ENCODE results near the gene DYNC1LI1.
"Not testable (repeated sequence)": the region's sequence is repeated elsewhere in the genome, so short reads cannot be mapped to it uniquely, and the experiment has no call there.

DYNC1LI1 gene

GRCh38 chr3:32584660-32585059 lies 14.0 kb upstream of the DYNC1LI1 start:
- no peak for DNase-seq (ENCODE audit: low read depth in 2 of 3, low spot score in 1 of 3)

GRCh38 chr3:32583708-32584107 lies 13.1 kb upstream of the DYNC1LI1 start:
- no peak for DNase-seq (ENCODE audit: low read depth in 2 of 3, low spot score in 1 of 3)

- not testable (repeated sequence) for DNase-seq (ENCODE audit: low read depth in 2 of 3, low spot score in 1 of 3)
Measured at GRCh38 chr3:32578669-32579068, 8.0 kb upstream of the DYNC1LI1 start.

- peak in 1 of 3 donors; percentile 8 for DNase-seq (ENCODE audit: low read depth in 2 of 3, low spot score in 1 of 3)
Measured at GRCh38 chr3:32577581-32578556, 7.2 kb upstream of the DYNC1LI1 start.

- DNase-seq (ENCODE audit: low read depth in 2 of 3, low spot score in 1 of 3), result no peak
Measured at GRCh38 chr3:32577174-32577573, 6.5 kb upstream of the DYNC1LI1 start.

- DNase-seq (ENCODE audit: low read depth in 2 of 3, low spot score in 1 of 3), result no peak
Measured at GRCh38 chr3:32575451-32576113, 4.9 kb upstream of the DYNC1LI1 start.

GRCh38 chr3:32571192-32571485 lies 481 bp upstream of the DYNC1LI1 start:
- no peak for DNase-seq (ENCODE audit: low read depth in 2 of 3, low spot score in 1 of 3)

- DNase-seq (ENCODE audit: low read depth in 2 of 3, low spot score in 1 of 3), result peak; percentile 16 to 39 (median 19)
Measured at GRCh38 chr3:32569540-32570420, 878 bp downstream of the DYNC1LI1 start.

- no peak for DNase-seq (ENCODE audit: low read depth in 2 of 3, low spot score in 1 of 3)
Measured at GRCh38 chr3:32568953-32569352, 1.7 kb downstream of the DYNC1LI1 start.

GRCh38 chr3:32564195-32564594 lies 6.5 kb downstream of the DYNC1LI1 start:
- no peak for DNase-seq (ENCODE audit: low read depth in 2 of 3, low spot score in 1 of 3)

- no peak for DNase-seq (ENCODE audit: low read depth in 2 of 3, low spot score in 1 of 3)
Measured at GRCh38 chr3:32562640-32563039, 8.0 kb downstream of the DYNC1LI1 start.

- DNase-seq (ENCODE audit: low read depth in 2 of 3, low spot score in 1 of 3), result no peak
Measured at GRCh38 chr3:32557640-32558352, 12.9 kb downstream of the DYNC1LI1 start.

GRCh38 chr3:32556332-32556731 lies 14.3 kb downstream of the DYNC1LI1 start:
- DNase-seq (ENCODE audit: low read depth in 2 of 3, low spot score in 1 of 3), result no peak

- no peak for DNase-seq (ENCODE audit: low read depth in 2 of 3, low spot score in 1 of 3)
Measured at GRCh38 chr3:32553973-32554372, 16.7 kb downstream of the DYNC1LI1 start.

- no peak for DNase-seq (ENCODE audit: low read depth in 2 of 3, low spot score in 1 of 3)
Measured at GRCh38 chr3:32553459-32553858, 17.2 kb downstream of the DYNC1LI1 start.

- no peak for DNase-seq (ENCODE audit: low read depth in 2 of 3, low spot score in 1 of 3)
Measured at GRCh38 chr3:32552013-32552412, 18.6 kb downstream of the DYNC1LI1 start.

GRCh38 chr3:32551496-32551895 lies 19.2 kb downstream of the DYNC1LI1 start:
- no peak for DNase-seq (ENCODE audit: low read depth in 2 of 3, low spot score in 1 of 3)

- DNase-seq (ENCODE audit: low read depth in 2 of 3, low spot score in 1 of 3), result no peak
Measured at GRCh38 chr3:32551087-32551486, 19.6 kb downstream of the DYNC1LI1 start.

GRCh38 chr3:32545305-32545704 lies 25.4 kb downstream of the DYNC1LI1 start:
- DNase-seq (ENCODE audit: low read depth in 2 of 3, low spot score in 1 of 3), result no peak

GRCh38 chr3:32544894-32545293 lies 25.8 kb downstream of the DYNC1LI1 start:
- DNase-seq (ENCODE audit: low read depth in 2 of 3, low spot score in 1 of 3), result no peak

GRCh38 chr3:32542807-32543206 lies 27.9 kb downstream of the DYNC1LI1 start:
- DNase-seq (ENCODE audit: low read depth in 2 of 3, low spot score in 1 of 3), result no peak
